Measurements from ENCODE around the gene OAS2.

OAS2 gene

DNA sequence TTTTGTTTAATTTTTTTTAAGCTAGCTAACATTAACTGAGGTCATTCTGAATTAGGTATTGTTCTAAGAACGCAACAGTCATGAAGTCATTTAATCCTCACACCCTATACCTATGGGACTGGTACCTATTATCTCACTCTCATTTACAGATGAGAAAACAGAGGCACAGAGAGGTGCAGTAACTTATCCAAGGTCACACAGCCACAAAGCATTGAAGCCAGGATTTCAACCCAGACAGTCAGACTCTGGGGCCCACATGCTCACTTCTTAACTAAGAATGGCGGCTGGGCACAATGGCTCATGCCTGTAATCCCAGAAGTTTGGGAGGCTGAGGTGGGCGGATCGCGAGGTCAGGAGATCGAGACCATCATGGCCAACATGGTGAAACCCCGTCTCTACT lies 63.2 kb downstream of the OAS2 start:
- no peak for DNase-seq
- H3K27me3 ChIP-seq, result peaks cover 0 to 31% of the 10 kb centered on the region in 2 donors
- TF ChIP-seq, protein P1, sequence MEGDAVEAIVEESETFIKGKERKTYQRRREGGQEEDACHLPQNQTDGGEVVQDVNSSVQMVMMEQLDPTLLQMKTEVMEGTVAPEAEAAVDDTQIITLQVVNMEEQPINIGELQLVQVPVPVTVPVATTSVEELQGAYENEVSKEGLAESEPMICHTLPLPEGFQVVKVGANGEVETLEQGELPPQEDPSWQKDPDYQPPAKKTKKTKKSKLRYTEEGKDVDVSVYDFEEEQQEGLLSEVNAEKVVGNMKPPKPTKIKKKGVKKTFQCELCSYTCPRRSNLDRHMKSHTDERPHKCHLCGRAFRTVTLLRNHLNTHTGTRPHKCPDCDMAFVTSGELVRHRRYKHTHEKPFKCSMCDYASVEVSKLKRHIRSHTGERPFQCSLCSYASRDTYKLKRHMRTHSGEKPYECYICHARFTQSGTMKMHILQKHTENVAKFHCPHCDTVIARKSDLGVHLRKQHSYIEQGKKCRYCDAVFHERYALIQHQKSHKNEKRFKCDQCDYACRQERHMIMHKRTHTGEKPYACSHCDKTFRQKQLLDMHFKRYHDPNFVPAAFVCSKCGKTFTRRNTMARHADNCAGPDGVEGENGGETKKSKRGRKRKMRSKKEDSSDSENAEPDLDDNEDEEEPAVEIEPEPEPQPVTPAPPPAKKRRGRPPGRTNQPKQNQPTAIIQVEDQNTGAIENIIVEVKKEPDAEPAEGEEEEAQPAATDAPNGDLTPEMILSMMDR (IDR thresholded peaks at IDR 0.05), result no peak
- no peak overlapping the region for H3K27ac ChIP-seq
- intact Hi-C loops (cut with DNase I; ENCODE audit: low total_unique reads), result no loop called here
- no peak overlapping the region for H3K4me3 ChIP-seq
- H3K9me3 ChIP-seq, result no peaks in the 10 kb centered on the region
- no peaks in the 10 kb centered on the region for H3K4me1 ChIP-seq
- no peaks in the 10 kb centered on the region for H3K36me3 ChIP-seq

DNA sequence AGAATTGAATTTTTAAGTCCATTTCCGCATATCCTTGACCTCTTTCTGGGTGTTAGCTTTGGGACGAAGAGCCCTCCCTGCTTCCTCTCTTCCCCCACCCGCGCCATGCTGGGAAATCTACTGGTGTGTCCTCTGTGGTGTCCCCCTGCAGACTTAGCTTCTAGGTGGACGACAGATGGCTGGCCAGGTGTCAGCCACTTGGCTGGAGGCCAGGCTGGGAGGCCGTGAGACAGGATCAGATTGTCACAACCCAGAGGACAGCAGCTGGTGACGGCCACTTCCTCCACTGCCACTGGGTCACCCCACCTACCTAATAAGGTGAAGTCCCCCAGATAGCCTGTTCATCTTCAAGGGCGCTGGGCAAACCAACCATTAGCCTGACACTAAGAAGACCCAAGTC lies 64.9 kb downstream of the OAS2 start:
- H3K4me1 ChIP-seq, result no peaks in the 10 kb centered on the region
- DNase-seq, result no peak
- no peaks in the 10 kb centered on the region for H3K36me3 ChIP-seq
- peaks cover 0 to 27% of the 10 kb centered on the region in 2 donors for H3K27me3 ChIP-seq
- TF ChIP-seq, protein P1 (IDR thresholded peaks at IDR 0.05), result no peak
- no peak overlapping the region for H3K4me3 ChIP-seq
- H3K27ac ChIP-seq, result no peak overlapping the region
- intact Hi-C loops (cut with DNase I; ENCODE audit: low total_unique reads), result no loop called here
- no peaks in the 10 kb centered on the region for H3K9me3 ChIP-seq

DNA sequence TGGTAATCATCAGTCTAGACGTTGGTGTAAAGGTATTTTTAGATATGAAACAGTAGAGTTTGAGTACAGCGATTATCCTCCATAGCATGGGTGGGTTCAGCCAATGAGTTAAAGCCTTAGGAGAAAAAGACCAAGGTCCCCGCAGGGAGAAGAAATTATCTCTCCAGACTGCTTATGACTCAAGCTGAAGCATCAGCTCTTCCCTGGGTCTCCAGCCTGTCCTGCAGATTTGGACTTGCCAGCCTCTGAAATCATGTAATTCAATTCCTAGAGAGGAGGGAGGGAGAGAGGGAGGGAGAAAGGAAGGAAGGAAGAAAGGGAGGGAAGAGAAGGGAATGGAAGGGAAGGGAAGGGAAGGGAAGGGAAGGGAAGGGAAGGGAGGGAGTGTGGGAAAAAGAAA lies 66.2 kb downstream of the OAS2 start:
- TF ChIP-seq, protein P1 (IDR thresholded peaks at IDR 0.05), result no peak
- H3K27ac ChIP-seq, result no peak overlapping the region
- no peaks in the 10 kb centered on the region for H3K4me1 ChIP-seq
- no peak for DNase-seq
- H3K9me3 ChIP-seq, result no peaks in the 10 kb centered on the region
- intact Hi-C loops (cut with DNase I; ENCODE audit: low total_unique reads), result no loop called here
- H3K36me3 ChIP-seq, result no peaks in the 10 kb centered on the region
- no peak overlapping the region for H3K4me3 ChIP-seq
- H3K27me3 ChIP-seq, result peaks cover 0 to 28% of the 10 kb centered on the region in 2 donors

DNA sequence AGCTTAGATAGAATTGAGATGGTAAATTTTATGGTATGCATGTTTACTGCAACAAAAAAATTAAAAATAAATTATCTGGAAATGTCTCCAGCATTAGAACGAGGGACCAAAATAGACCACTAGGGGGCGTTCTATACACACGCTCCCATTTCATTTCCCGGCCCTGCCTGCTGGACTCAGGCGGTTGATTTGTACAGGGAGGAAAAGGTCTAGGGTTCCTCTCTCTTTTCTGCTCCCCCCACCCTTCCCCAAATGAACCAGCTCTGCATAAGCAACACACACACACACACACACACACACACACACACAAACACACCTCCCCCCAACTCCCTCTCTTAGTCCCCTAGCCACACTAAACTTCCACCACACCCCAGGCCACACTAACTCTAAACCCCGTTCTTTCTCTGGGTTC lies 70.4 kb downstream of the OAS2 start:
- DNase-seq, result peak in 1 of 2 donors; percentile 51
- TF ChIP-seq, protein P1 (IDR thresholded peaks at IDR 0.05), result peak; percentile 69 to 70
- Histone ChIP-seq H3K27me3 (peaks cover 0 to 39% of the 10 kb centered on the region in 2 donors), H3K36me3 (no peaks in the 10 kb centered on the region), H3K4me1 (no peaks in the 10 kb centered on the region), H3K27ac (no peak overlapping the region), H3K9me3 (no peaks in the 10 kb centered on the region), H3K4me3 (no peak overlapping the region)
- intact Hi-C loops (cut with DNase I; ENCODE audit: low total_unique reads), result loop anchor here (5.0 kb wide), 1 partner anchor 124 kb away; no protein-coding TSS in a partner anchor

DNA sequence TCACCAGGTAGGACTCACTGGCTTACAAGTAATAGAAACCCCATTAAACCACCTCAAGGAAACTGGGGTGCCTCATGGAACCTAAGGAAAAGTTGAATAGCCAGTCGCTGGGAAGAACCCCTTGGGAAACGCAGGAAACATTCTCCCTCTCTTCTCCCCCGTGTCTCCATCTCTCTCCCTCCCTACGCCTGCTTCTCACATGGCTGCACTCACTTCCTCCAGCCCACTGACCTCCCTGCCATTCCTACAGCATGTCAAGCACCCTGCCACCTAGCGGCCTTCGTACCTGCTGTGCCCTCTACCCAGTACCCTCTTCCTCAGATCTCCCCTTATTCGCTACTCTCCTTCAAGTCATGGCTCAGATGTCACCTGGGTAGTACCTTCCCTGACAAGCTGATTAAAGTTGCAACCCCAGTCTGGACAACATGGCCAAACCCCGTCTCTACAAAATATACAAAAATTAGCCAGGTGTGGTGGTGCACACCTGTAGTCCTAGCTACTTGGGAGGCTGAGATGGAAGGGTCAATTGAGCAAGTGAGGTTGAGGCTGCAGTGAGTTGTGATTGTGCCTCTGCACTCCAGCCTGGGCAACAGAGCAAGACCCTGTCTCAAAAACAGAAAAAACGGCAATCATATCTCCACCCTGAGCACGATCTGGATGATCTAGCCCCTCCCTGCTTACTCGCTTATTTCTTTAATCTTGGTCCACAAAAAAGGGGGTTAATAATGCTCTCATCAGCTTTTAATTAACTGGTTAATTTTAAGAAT lies 71.8 kb downstream of the OAS2 start:
- Histone ChIP-seq H3K4me3 (no peak overlapping the region), H3K36me3 (no peaks in the 10 kb centered on the region), H3K27me3 (peaks cover 0 to 37% of the 10 kb centered on the region in 2 donors), H3K4me1 (no peaks in the 10 kb centered on the region), H3K9me3 (no peaks in the 10 kb centered on the region), H3K27ac (no peak overlapping the region)
- TF ChIP-seq, protein P1 (IDR thresholded peaks at IDR 0.05), result no peak
- DNase-seq, result no peak
- intact Hi-C loops (cut with DNase I; ENCODE audit: low total_unique reads), result loop anchor here (5.0 kb wide), 2 partner anchors 112 to 122 kb away; no protein-coding TSS in a partner anchor
